K562 (cell line): ENCODE data around the gene CNPY4. TPM values are rescaled to one million over a fixed set of nuclear protein-coding genes. Genes with fewer than 3 reads are reported as not detected.
A peak's percentile ranks its signal among the peaks of the same experiment; 100 is the strongest.

Experiments used
- MEF2A ChIP-seq: IDR thresholded peaks from 2 replicates; pipeline ENCODE4 v1.6.1; 2011; ENCODE audit warnings: low read depth, mild to moderate bottlenecking, low read length, moderate library complexity; ENCODE audit not compliant: control insufficient read depth
- MYNN ChIP-seq, 2 experiments: sonication (generic); formaldehyde crosslinking in 1 of 2; IDR thresholded peaks; 2 replicates each; pipeline versions ENCODE4 v1.5.0 to v1.6.1; 2016 to 2020; ENCODE audit warnings: antibody characterized with exemption in 1 of 2, missing genetic modification reagents in 1 of 2
- PRDM10 ChIP-seq: fragments of 450-650 bp; IDR thresholded peaks from 2 replicates; pipeline ENCODE4 v1.6.1; 2018; ENCODE audit not compliant: partially characterized antibody
- RCOR1 ChIP-seq, 2 experiments: IDR thresholded peaks; 2 replicates each; pipeline ENCODE4 v1.6.1; 2012; ENCODE audit warnings: low read depth in 2 of 2, low read length in 2 of 2, borderline replicate concordance in 1 of 2, improper control_type of control experiment in 1 of 2
- TCF7L2 ChIP-seq: fragments of 150-350 bp; IDR thresholded peaks from 2 replicates; pipeline ENCODE4 v1.6.1; 2016; ENCODE audit warnings: low read depth, mild to moderate bottlenecking, low read length, moderate library complexity
- ZNF655 ChIP-seq: fragments of 250-450 bp; sonication (Bioruptor Pico); IDR thresholded peaks from 2 replicates; pipeline ENCODE4 v1.5.0; 2021
- ZNF740 ChIP-seq, 3 experiments: fragments of 200-800 bp in 1 of 3; sonication (Bioruptor generic) in 1 of 3; sonication (generic) in 1 of 3; formaldehyde crosslinking in 1 of 3; IDR thresholded peaks; 2 replicates each; pipeline versions ENCODE4 v1.6.1 to v1.8.0; 2016 to 2022; ENCODE audit warnings: mild to moderate bottlenecking in 2 of 3, missing compliant biosample characterization in 2 of 3, missing genetic modification characterization in 2 of 3, missing genetic modification reagents in 1 of 3
- polyA plus RNA-seq, 8 experiments: library from polyadenylated mRNA; depleted of rRNA in 4 of 8; stranded (reverse) in 5 of 8; unstranded in 3 of 8; fragments of >200 nt; fragmentation: Nextera tagmentation in 2 of 8; fragmentation: Illumina TruSeq in 1 of 8; extraction: Ambion mirVana in 2 of 8; extraction: Trizol in 1 of 8; gene quantifications; 2 replicates each; pipeline versions ENCODE4 v1.2.1 to v1.2.3, GENCODE V29; 2011 to 2014; ENCODE audit warnings: inconsistent platforms in 1 of 8, missing spikeins in 1 of 8
- total RNA-seq, 7 experiments: library from RNA; depleted of rRNA in 6 of 7; stranded (reverse); fragments of >200 nt in 6 of 7; fragmentation: Illumina TruSeq in 2 of 7; extraction: Trizol in 2 of 7; gene quantifications; 2 replicates each; pipeline versions ENCODE4 v1.2.1 to v1.2.3, GENCODE V29; 2011 to 2021; ENCODE audit warnings: low replicate concordance in 1 of 7
- TF ChIP-seq, protein P1 (sequence below): sonication (generic); formaldehyde crosslinking; IDR thresholded peaks from 2 replicates; pipeline ENCODE4 v1.8.0; 2023; ENCODE audit warnings: missing genetic modification reagents, mild to moderate bottlenecking, borderline replicate concordance
- TF ChIP-seq, protein P2 (sequence below), 2 experiments: fragments of 450-650 bp; conservative IDR thresholded peaks; 2 replicates each; pipeline ENCODE4 v1.6.1; 2017; ENCODE audit warnings: mild to moderate bottlenecking in 2 of 2, moderate library complexity in 2 of 2

The CNPY4 gene
- total and polyA plus RNA-seq, 9 of the 15 experiments (the other 6 are each of a cell fraction or from before 2014, with no cell fraction given) = 1.9 to 11.2 (median 7.0) TPM

- TF ChIP-seq PRDM10 (peak; percentile 10), RCOR1 (IDR thresholded peaks at IDR 0.05; ENCODE audit: borderline replicate concordance in 1 of 2, low read depth in 2 of 2, low read length in 2 of 2) (no peak), TCF7L2 (no peak), MEF2A (no peak), ZNF740 (CRISPR knock-in tag; IDR thresholded peaks at IDR 0.05) (peak; percentile 17; the same call in 1 of the 2 replicates), ZNF740 (tag; IDR thresholded peaks at IDR 0.05) (no peak), MYNN (IDR thresholded peaks at IDR 0.05) (no peak; the same call in 1 of the 2 replicates), MYNN (CRISPR knock-in tag; IDR thresholded peaks at IDR 0.05) (no peak), ZNF655 (CRISPR knock-in tag) (no peak)
- TF ChIP-seq, protein P1, sequence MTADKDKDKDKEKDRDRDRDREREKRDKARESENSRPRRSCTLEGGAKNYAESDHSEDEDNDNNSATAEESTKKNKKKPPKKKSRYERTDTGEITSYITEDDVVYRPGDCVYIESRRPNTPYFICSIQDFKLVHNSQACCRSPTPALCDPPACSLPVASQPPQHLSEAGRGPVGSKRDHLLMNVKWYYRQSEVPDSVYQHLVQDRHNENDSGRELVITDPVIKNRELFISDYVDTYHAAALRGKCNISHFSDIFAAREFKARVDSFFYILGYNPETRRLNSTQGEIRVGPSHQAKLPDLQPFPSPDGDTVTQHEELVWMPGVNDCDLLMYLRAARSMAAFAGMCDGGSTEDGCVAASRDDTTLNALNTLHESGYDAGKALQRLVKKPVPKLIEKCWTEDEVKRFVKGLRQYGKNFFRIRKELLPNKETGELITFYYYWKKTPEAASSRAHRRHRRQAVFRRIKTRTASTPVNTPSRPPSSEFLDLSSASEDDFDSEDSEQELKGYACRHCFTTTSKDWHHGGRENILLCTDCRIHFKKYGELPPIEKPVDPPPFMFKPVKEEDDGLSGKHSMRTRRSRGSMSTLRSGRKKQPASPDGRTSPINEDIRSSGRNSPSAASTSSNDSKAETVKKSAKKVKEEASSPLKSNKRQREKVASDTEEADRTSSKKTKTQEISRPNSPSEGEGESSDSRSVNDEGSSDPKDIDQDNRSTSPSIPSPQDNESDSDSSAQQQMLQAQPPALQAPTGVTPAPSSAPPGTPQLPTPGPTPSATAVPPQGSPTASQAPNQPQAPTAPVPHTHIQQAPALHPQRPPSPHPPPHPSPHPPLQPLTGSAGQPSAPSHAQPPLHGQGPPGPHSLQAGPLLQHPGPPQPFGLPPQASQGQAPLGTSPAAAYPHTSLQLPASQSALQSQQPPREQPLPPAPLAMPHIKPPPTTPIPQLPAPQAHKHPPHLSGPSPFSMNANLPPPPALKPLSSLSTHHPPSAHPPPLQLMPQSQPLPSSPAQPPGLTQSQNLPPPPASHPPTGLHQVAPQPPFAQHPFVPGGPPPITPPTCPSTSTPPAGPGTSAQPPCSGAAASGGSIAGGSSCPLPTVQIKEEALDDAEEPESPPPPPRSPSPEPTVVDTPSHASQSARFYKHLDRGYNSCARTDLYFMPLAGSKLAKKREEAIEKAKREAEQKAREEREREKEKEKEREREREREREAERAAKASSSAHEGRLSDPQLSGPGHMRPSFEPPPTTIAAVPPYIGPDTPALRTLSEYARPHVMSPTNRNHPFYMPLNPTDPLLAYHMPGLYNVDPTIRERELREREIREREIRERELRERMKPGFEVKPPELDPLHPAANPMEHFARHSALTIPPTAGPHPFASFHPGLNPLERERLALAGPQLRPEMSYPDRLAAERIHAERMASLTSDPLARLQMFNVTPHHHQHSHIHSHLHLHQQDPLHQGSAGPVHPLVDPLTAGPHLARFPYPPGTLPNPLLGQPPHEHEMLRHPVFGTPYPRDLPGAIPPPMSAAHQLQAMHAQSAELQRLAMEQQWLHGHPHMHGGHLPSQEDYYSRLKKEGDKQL (CRISPR knock-in tag) = no peak
- TF ChIP-seq, protein P2, sequence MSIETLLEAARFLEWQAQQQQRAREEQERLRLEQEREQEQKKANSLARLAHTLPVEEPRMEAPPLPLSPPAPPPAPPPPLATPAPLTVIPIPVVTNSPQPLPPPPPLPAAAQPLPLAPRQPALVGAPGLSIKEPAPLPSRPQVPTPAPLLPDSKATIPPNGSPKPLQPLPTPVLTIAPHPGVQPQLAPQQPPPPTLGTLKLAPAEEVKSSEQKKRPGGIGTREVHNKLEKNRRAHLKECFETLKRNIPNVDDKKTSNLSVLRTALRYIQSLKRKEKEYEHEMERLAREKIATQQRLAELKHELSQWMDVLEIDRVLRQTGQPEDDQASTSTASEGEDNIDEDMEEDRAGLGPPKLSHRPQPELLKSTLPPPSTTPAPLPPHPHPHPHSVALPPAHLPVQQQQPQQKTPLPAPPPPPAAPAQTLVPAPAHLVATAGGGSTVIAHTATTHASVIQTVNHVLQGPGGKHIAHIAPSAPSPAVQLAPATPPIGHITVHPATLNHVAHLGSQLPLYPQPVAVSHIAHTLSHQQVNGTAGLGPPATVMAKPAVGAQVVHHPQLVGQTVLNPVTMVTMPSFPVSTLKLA (conservative IDR thresholded peaks at IDR 0.05) = 0 out of 4 replicates have a peak, but pooled peaks of 1 of the 2 experiments have one; percentile 2
Observed at GRCh38 chr7:100156331-100157068, 37.1 kb downstream of the CNPY4 start (continued).
